Tibial artery (tissue), 4 donors: ENCODE measurements around the gene PITPNM3.

Experiments
- DNase-seq, 2 donors: peaks; one replicate each; pipeline ENCODE4 v3.0.0-alpha.2; 2019
- H3K27ac ChIP-seq, 2 donors: fragments of 200-600 bp; sonication (generic) in 1 of 2; 1 replicate in 1 of 2; 2 replicates in 1 of 2; pipeline ENCODE4 v1.5.1; 2018 to 2019; ENCODE audit warnings: mild to moderate bottlenecking in 1 of 2
- H3K27me3 ChIP-seq, 2 donors: fragments of 200-600 bp; sonication (generic) in 1 of 2; one replicate each; pipeline versions ENCODE4 v1.5.1 to v1.6.0; 2016 to 2019
- H3K36me3 ChIP-seq, 3 donors: fragments of 200-600 bp; sonication (generic) in 2 of 3; one replicate each; pipeline ENCODE4 v1.5.1; 2016 to 2019; ENCODE audit warnings: mild to moderate bottlenecking in 2 of 3
- H3K4me1 ChIP-seq, 4 donors: fragments of 200-600 bp; sonication (generic) in 2 of 4; 1 replicate in 3 of 4; 2 replicates in 1 of 4; pipeline ENCODE4 v1.5.1; 2016 to 2019
- H3K4me3 ChIP-seq, 2 donors: fragments of 200-600 bp; sonication (generic) in 1 of 2; 1 replicate in 1 of 2; 2 replicates in 1 of 2; pipeline ENCODE4 v1.5.1; 2018 to 2019; ENCODE audit warnings: mild to moderate bottlenecking in 2 of 2
- H3K9me3 ChIP-seq, 3 donors: fragments of 200-600 bp; sonication (generic) in 1 of 3; one replicate each; pipeline ENCODE4 v1.5.1; 2016 to 2019
- CTCF ChIP-seq, 2 experiments: fragments of 200-600 bp in 1 of 2; fragments of 450-650 bp in 1 of 2; IDR thresholded peaks; one replicate each; pipeline ENCODE4 v1.5.1; 2017 to 2019; ENCODE audit warnings: antibody characterized with exemption in 2 of 2, mild to moderate bottlenecking in 1 of 2, moderate library complexity in 1 of 2
- intact Hi-C: fragments of 100-400 bp; cut with DNase I; formaldehyde crosslinking; loops from one replicate; pipeline ENCODE4 v1.15.0; 2023; ENCODE audit warnings: low total_unique reads

PITPNM3 gene

DNA sequence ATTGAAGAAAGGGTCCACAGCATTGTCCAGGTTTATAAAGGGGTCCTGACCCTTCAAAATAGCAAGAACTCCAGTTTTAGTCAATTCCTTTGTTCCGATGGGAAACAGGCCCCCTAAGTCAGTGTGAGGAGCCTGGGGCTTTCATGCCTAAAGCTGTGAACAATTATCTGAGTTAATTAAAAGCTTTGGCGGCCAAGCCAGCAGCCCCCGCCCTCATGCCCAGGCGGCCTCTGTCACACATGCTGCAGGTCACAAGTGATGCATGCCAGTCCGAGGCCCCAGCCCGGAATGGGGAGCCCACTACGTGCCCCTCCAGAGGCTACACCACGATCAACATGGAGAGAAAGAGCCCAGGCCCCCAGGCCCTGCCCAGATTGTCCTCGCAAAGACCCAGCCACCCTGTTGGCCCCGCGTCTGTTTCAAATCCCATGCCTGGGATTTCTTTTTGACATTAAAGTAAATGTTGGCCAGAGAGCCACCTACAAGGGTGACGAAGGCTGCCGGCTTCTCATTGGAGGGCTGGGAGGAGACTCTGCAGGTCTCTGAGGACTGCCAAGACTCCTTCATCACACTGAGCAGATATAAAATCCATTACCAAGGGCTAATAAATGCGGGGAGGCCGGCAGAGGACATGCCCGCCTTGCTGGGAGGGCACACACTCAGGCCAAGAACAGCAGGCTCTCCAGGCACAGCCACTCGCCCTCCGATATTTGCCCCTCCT, 14.5 kb upstream of the PITPNM3 start:
- H3K27me3 ChIP-seq: no peaks in the 10 kb centered on the region
- no peak overlapping the region for H3K27ac ChIP-seq
- H3K9me3 ChIP-seq: no peaks in the 10 kb centered on the region
- H3K4me1 ChIP-seq: peaks cover 0 to 9% (median 7%) of the 10 kb centered on the region in 4 donors
- intact Hi-C loops: no loop called here
- no peak overlapping the region for H3K4me3 ChIP-seq
- peaks cover 0 to 10% (median 0%) of the 10 kb centered on the region in 3 donors for H3K36me3 ChIP-seq
- no peak for DNase-seq
- no peak for TF ChIP-seq CTCF (IDR thresholded peaks at IDR 0.05)

DNA sequence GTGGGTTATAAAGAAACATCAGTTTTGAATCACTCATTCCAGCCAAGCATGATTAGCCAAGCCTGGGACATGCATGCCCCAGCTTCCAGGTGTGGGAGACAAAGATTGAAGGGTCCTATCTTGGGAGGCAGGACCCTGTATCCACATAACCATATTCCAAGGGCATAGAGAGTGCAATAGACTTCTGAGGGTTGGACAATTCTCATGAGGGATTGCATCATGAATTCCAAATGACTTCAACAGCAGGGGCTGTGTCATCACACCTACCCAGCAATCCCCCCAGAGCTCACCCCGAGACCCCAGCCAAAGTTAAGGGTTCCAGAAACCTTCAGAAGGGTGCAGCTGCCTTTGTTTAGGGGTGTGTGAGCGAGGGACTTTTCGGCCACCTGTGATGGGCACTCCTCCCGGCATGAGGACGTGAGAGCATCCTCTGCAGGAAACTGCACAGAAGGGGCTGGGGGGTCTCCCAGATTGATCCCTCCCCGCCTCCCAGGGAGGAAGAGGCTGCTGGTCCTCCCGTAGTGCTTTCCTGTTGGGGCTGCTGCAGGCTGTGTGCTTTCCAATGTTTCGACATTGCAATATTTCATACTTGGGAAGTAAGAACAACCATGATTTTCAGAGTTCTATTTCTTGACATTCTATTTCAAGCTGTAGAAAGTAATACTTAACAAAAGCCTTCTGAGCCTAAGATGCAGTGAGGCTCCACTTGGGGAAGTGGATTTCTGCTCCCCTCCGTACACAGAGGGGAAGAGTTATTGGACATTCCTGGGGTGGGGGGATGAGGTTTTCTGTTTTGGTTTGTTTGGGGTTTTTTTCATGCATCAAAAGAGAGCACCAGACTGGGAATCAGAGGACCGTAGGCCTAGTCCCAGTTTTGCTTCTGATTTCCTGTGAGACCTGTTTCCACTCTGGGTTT, 13.3 kb upstream of the PITPNM3 start:
- intact Hi-C loops: no loop called here
- H3K36me3 ChIP-seq: peaks cover 0 to 10% (median 0%) of the 10 kb centered on the region in 3 donors
- no peak overlapping the region for H3K4me3 ChIP-seq
- no peaks in the 10 kb centered on the region for H3K9me3 ChIP-seq
- no peaks in the 10 kb centered on the region for H3K27me3 ChIP-seq
- no peak for DNase-seq
- TF ChIP-seq CTCF (IDR thresholded peaks at IDR 0.05): no peak
- H3K4me1 ChIP-seq: no peaks in the 10 kb centered on the region
- no peak overlapping the region for H3K27ac ChIP-seq

DNA sequence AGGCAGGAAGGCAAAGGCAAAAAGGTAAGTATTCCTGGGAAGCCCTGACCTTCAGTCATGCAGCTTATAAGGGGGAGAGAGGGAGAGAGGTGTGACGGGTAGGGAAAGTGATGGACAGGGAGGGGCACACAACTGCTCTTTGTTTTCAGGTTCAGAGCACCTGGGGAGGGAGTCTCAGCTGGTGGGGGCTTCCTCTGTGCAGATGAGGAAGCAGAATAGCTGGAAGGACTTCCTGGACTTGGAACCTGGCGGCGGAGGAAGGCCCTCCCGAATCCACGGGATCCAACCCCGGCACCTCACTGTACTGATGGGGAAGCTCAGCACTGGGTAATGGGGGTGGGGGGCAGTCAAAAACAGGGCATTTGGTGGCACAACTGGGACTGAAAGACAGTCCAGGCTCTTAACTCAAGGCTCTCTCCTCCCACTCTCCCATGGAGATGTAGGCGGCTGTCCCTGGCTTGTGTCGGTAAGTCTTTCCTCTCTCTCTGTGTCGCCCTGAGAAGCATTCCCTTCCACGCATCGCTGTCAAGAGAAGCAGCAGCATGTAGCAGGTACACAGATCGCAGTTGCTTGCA, 11.9 kb upstream of the PITPNM3 start:
- H3K27ac ChIP-seq: no peak overlapping the region
- no peaks in the 10 kb centered on the region for H3K4me1 ChIP-seq
- intact Hi-C loops: no loop called here
- H3K4me3 ChIP-seq: no peak overlapping the region
- DNase-seq: no peak
- H3K36me3 ChIP-seq: peaks cover 0 to 6% (median 0%) of the 10 kb centered on the region in 3 donors
- no peaks in the 10 kb centered on the region for H3K27me3 ChIP-seq
- TF ChIP-seq CTCF (IDR thresholded peaks at IDR 0.05): no peak
- no peaks in the 10 kb centered on the region for H3K9me3 ChIP-seq

- intact Hi-C loops: no loop called here
- DNase-seq: no peak
Measured at GRCh38 chr17:6567528-6568183, 11.3 kb upstream of the PITPNM3 start.

More at GRCh38 chr17:6567528-6568183, 11.3 kb upstream of the PITPNM3 start:
- Histone ChIP-seq H3K9me3 (no peaks in the 10 kb centered on the region), H3K4me3 (no peak overlapping the region), H3K36me3 (peaks cover 0 to 1% (median 0%) of the 10 kb centered on the region in 3 donors), H3K27me3 (no peaks in the 10 kb centered on the region), H3K4me1 (no peaks in the 10 kb centered on the region), H3K27ac (no peak overlapping the region)
- TF ChIP-seq CTCF (IDR thresholded peaks at IDR 0.05): no peak
